HG02852 (cell line): Measurements from ENCODE around the gene KDF1.
"Not testable (repeated sequence)": the region's sequence is repeated elsewhere in the genome, so short reads cannot be mapped to it uniquely, and the experiment has no call there.

Experiments used
- ATAC-seq: cut with Tn5 transposase; IDR thresholded peaks from one replicate; pipeline ENCODE4 v1.9.1; 2021; ENCODE audit warnings: mild to moderate bottlenecking, moderate library complexity; ENCODE audit not compliant: unreplicated experiment

Gene KDF1

DNA sequence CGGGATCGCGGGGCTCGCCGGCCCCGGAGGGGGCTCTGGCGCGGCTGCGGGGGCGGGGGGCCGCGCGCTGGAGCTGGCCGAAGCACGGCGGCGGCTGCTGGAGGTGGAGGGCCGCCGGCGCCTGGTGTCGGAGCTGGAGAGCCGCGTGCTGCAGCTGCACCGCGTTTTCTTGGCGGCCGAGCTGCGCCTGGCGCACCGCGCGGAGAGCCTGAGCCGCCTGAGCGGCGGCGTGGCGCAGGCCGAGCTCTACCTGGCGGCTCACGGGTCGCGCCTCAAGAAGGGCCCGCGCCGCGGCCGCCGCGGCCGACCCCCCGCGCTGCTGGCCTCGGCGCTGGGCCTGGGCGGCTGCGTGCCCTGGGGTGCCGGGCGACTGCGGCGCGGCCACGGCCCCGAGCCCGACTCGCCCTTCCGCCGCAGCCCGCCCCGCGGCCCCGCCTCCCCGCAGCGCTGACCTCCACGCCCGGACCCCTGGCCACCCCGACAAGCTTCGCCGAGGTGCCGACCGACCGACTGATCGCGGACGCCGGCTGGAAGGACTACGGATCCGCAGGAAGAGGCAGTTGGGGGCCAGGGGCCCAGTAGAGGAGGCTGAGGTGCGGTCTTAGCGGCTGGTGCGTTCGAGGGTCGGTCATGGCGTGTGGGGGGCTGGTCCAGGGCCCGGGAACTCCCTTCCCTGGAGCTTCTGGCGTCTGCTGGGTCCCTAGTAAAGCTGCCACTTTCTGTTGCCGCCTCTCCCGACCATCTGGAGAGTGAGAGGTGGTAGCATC, 33.9 kb upstream of the KDF1 start:
- peak; percentile 15 for ATAC-seq

DNA sequence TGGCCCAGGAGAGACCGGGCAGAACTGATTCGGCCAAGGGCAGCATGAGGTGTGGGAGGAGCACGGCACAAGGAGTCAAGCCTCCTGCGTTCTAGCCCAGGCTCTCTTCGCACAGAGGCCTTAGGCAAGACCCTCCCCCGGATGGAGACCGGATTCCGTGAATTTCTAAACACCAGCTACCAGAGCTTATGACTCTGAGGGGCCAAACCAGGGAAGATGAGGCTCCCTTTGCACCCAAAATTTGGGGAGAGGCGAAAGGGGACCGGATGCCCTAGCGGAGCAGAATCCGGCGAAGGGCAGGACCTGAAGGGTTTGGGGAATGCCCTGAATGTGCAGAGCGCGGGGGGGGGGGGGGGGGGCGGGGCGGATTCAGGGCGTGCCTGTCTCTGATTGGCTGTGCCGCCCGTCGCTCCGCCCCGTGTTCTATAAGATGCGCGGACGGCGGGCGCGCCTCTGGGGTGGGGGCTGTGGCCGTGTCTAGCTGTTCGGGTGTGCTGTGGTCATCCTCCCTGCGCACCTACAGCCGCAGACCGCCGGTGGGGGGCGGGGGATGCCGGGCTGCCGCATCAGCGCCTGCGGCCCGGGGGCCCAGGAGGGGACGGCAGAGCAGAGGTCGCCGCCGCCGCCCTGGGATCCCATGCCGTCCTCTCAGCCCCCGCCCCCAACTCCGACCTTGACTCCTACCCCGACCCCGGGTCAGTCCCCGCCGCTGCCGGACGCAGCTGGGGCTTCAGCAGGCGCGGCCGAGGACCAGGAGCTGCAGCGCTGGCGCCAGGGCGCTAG, 33.2 kb upstream of the KDF1 start, which contains the start of gene TRNP1:
TRNP1 (plus strand) TSS at position 456 of the 783 bp plus-strand sequence; CDS start at position 551, 95 bp downstream.
- ATAC-seq = peak; percentile 37

DNA sequence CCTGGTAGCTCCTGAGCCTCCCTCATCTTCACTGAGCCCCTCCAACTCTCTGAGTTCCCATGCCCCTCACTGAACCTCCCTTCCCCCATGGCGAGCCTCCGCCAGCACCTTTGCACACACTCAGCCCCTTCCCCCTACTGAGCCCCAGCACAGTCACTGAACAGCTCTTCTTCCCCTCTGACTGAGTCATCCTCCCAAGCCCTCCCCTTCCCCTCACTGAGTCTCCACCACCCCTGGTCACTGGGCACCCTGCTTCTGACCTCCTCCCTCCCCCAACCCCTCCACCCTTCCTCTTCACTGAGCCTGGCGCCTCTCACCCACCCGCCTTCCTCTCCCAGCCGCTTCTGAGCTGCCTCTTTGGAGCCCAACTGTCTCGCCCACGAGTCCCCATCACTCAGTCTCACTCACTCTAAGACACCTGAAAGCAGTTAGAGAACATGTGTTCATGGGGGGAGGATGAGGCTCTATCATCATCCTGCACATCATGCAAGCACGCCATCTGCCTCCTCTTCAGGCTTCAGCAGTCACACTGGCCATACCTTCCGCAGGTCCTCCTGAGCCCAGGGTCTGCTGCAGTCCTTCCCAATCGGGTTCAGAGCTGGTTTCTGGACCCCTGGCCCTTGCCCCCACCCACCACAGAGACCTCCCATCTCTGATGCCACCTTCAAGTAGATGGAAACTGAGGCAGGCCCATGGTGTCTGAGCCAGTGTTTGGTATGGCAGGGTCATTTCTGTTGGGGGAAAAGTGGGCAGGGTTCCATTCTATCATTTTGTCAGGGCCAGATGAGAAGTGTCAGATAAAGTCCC, 31.2 kb upstream of the KDF1 start:
- ATAC-seq = no peak

DNA sequence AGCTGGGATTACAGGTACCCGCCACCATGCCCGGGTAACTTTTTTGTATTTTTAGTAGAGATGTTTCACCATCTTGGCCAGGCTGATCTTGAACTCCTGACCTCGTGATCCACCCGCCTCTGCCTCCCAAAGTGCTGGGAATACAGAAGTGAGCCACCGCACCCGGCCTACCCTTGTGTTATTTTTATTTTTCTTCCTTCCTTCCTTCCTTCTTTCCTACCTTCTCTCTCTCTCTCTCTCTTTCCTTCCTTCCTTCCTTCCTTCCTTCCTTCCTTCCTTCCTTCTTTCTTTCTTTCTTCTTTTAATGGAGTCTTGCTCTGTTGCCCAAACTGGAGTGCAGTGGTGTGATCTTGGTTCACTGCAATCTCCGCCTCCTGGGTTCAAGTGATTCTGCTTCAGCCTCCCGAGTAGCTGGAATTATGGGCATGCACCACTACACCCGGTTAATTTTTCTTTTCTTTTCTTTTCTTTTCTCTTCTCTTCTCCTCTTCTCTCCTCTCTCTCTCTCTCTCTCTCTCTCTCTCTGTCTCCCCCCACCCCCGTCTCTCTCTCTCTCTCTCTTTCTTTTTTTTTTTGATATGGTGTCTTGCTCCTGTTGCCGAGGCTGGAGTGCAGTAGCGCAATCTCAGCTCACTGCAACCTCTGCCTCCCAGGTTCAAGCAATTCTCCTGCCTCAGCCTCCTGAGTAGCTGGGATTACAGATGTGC, 29.3 kb upstream of the KDF1 start:
- ATAC-seq = not testable (repeated sequence)

DNA sequence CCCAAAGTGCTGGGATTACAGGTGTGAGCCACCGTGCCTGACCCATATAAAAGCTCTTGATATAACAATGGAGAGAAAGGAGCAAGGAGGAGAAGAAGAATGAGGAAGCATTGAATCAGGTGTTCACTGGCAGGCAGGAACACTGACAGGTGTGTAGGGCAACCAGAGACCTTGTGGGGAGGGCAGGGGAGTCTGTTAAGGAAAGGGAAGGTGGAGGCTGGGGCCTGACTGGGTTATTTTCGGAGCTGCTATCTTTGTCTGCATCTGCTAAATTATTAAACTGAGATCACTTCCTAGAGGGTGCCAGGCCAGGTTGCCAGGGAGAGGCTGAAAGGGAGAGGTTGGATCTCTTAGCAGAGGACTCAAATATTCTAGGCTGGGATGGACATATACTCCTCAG, 26.4 kb upstream of the KDF1 start:
- ATAC-seq = no peak

DNA sequence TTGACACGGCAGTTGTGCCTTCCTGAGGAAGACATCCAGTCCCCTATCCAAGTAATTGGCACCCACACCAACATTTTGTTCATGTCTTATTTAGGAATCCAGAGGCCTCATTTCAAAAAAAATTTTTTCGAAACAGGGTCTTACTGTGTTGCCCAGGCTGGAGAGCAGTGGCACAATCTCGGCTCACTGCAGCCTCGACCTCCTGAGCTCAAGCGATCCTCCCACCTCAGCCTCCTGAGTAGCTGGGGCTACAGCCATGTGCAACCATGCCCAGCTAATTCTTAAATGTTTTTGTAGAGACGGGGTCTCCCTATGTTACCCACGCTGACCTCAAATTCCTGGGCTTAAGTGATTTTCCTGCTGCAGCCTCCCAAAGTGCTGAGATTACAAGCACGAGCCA, 24.0 kb upstream of the KDF1 start:
- ATAC-seq = no peak

DNA sequence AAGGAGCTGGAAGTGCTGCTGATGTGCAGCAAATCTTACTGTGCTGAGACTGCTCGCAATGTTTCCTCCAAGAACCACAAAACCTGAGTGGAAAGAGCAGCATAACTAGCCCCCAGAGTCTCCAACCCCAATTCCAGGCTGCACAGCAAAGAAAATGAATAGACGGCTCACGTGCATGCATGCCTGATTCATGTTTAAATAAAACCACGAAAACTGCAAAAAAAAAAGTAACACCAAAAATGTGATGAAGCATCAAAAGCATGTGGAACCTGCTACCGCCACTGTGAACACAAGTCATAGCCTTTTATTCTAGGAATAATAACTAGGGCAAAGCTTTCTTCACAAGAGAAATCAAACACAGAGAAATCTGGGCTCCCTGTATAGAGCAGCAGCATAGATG, 23.6 kb upstream of the KDF1 start:
- no peak for ATAC-seq

DNA sequence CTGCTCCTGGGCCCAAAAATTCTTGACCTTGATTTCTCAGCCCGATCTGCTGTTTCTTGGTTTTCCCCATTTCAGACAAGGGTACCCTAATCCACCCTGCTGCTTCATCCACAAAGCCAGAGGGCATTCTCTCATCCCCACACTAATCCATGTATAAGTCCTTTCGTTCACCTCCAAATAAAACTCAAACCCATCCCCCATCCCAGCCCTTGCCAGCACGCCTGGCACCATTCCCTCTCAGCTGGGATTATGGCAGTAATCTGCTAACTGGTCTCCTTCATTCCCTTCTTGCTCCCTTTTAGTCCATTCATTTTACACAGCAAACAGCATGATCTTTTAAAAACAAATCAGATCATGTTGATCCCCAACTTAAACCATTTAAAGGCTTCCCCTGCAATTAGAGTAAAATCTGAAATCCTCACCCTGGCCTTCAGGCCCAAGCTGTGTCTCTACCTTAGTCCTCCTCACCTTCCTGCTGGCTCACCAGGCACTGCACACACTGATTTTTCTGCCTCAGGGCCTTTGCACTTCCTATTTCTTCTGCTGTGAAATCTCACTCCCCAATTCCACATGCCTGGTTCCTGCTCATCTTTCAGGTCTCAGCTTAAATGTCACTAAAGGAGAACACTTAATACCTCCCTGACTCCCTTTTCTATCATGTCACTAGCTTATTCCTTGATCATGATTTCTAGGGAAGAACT, 21.0 kb upstream of the KDF1 start:
- no peak for ATAC-seq

DNA sequence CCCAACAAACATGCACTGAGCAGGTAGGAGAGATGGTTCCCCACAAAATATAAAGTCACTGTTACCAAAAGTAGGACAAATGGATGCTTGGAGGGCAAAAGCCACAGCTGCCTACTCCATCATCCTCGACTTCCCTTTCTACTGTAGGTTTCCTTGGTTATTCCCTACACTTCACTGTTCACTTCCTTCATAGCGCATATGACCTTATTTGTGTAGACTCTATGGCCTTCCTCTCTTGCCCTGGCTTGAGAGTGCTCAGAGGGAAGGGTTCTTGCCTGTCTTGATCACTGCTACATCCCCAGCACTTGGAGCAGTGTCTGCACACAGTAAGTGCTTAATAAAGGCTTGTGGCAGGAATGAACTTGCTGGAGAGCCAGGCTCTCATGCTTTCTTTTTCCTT, 18.6 kb upstream of the KDF1 start:
- ATAC-seq = no peak

DNA sequence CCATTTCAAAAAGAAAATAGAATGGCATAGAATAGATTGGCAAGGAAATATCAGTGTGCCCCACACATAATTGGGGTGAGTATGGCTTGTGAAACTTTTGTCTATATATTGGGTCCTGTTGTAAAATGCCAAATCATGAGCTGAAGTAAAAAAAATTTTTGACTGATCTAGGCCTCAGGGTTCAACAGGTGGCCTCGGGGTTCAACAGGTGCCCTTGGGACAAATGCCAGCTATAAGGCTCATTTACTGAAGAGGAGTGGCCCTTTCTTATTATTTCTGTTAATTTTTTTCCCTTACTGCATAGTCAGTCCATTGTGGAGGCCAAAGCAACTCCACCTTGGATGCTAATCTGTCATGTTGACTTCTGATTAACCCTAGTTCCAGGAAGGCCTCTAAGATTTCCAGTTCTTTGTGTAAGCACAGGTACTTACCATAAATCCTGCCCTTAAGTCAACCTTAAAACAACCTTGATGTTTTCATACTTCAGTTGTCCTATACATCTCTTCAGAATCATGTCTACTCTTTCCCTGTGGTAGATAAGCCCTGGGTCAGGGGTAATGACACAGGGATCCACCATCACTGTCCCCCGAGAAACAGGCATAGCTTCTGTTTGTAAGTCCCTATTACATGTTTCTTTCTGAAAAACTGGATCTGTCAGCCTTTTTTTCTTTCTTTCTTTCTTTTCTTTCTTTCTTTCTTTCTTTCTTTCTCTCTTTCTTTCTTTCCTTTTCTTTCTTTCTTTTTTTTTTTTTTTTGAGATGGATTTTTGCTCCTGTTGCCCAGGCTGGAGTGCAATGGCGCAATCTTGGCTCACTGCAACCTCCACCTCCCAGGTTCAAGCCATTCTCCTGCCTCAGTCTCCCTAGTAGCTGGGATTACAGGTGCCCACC, 16.6 kb upstream of the KDF1 start:
- ATAC-seq = no peak

DNA sequence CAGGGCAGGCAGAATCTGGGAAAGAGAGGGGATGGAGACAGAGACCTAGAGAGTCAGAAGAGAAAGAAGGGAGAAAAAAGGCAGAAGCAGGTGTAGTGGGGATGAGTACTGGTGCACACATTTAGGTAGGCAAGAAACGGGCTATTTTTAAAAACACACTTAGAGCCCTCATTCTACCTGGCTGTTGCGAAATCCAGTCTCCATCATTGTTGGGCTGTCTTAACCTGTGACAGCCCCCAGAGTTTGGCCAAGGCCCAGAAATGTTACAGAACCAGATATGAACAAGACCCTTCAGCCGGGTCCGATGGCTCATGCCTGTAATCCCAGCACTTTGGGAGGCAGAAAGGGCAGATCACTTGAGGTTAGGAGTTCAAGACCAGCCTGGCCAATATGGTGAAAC, 12.6 kb upstream of the KDF1 start:
- ATAC-seq = no peak

DNA sequence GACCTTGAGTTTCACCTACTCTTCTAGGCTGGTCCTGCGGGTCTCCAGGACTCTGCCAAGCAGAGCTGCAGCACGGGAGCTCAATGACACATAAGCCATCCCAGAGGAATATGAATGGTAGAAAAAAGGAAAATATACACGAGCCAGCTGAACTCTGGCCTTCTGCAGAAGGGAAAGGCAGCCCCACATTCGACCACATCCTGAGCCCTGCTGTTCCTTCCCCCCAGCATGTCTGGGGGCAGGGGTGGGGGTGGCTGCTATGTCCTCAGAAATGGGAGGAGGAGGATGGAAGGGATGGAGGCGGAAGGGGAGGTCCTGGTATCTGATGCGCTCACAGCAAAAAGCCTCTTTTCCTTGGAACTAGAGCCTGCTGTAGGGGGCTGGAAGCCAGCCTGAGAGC, 12.1 kb upstream of the KDF1 start:
- no peak for ATAC-seq

DNA sequence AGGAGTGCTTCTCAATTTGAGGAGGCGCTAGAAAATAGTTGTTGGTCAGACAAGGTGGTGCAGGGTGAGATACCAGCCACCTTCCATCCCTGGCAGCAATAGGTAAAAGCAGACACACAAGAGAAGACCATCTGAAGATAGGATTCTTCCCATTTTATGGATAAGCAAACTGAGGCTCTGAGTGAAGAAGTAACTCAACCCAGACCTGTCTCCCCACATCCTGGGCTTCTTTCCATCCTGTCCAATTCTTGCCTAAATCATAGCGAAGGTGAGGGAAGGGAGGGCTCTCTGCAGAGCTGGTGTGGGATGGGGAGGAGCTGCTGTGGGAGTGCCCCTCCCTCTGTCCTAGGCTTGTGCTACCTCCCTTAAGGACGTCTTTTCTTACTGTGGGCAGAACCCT, 11.3 kb upstream of the KDF1 start:
- no peak for ATAC-seq

DNA sequence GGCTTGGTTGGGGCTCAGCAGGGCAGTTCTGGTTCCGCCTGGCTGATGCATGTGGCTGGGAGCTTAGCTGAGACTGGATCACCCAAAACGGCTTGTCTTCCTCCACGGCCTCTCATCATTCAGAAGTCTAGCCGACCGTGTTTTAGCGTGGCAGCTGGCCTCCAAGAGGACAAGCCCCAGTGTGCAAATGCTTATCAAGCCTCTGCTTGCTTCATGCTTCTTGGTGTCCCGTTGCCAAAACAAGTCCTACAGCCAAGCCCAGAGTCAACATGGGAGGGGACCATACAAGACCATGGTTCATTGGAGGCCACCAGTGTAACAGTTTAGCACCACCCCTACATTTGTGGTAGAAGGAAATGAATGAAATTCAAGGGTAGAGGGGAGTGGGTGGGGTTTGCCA, 10.5 kb upstream of the KDF1 start:
- ATAC-seq = no peak

DNA sequence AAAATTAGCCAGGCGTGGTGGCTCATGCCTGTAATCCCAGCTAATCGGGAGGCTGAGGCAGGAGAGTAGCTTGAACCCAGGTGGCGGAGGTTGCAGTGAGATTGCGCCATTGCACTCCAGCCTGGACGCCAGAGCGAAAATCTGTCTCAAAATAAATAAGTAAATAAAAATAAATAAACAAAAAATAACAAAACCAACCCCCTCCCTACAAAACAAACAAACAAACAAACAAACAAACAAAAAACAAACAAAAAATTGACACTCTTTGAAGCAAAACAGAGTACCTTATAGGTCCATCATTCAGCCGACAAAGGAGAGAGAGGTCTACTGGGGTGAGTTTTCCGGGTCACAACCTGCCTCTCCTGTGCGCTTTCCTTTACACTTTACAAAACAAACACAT, 5.4 kb upstream of the KDF1 start:
- no peak for ATAC-seq

DNA sequence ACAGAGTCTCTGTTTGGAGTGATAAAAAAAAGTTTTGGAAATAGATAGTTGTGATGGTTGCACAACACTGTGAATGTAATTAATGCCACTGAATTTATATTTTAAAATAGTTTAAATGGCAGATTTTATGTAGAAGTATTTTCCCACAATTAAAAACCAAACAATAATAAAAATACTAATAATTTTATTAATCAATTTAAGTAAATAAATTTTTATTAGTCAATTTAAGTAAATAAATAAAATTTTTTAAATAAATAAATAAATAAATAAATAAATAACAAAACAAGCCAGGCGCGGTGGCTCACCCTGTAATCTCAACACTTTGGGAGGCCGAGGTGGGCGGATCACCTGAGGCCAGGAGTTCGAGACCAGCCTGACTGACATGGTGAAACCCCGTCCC, 4.9 kb upstream of the KDF1 start:
- no peak for ATAC-seq

DNA sequence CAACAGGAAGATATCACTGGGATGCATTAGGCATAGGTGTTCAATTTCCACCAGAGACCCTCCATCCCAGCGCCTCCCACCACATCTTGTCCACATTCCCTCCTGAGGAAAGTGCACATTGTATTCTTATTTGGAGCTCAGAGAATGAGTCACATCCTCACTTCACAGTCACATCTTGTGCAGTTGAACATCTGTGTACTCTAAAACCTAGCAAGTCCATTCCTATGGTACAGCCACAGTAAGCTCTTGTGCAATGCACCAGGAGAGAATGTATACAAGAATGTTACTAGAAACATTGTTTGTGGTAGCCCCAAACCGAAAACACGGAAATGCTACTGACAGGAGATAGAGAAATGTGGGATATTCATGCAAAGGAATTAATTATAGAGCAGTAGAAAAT, 1.6 kb upstream of the KDF1 start:
- no peak for ATAC-seq

DNA sequence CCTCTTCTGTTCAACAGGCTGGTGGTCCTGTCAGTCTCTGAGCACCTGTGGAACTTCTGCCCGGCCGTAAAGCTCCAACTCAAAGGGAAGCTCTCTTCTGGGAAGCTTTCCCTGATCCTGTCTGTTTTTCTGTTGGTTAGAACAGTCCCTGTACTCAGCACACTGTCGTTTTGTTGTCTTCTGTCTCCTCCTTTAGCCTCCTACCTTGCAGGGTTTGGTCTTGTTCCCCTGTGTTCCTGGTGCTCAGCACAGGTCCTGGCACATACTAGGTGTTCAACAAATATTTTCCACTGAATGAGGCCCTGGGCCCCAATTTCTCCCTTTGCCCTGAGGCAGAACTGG, 328 bp upstream of the KDF1 start:
- ATAC-seq = no peak

DNA sequence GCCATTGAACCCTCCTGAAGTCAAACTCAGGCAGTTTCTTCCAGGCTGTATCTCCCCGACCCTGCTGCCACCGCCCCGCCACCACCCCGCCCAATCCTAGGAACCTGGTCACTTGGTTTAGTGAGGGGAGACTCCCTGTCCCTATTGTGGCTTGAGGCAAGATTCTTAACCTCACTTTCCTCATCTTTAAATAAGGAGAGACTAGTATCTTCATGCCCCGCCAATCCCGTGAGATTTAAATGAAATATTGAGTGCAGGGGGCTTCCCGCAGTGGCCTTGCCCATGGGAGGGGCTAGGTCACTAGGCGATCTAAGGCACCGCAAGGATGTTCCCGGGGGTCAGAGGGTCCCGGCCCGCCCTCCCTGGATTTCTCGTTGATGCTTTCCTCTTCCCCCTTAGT, 998 bp downstream of the KDF1 start:
- ATAC-seq = no peak
